D721Med (cell line): ENCODE results near the gene PAX2.

Experiments used
- DNase-seq: peaks from one replicate; pipeline ENCODE4 v3.0.0; 2011; ENCODE audit warnings: low spot score; ENCODE audit not compliant: insufficient read length
- FAIRE-seq: peaks from 2 replicates; lab custom pipeline; 2011; peaks lifted over from hg19 to GRCh38; lab: Jason Lieb, UNC
- TF ChIP-seq, protein P1 (sequence below): IDR thresholded peaks from 2 replicates; pipeline ENCODE4 v1.5.1; 2012; ENCODE audit warnings: mild to moderate bottlenecking, control low read depth; ENCODE audit not compliant: insufficient read depth; ENCODE audit errors: missing control alignments

Gene PAX2

DNA sequence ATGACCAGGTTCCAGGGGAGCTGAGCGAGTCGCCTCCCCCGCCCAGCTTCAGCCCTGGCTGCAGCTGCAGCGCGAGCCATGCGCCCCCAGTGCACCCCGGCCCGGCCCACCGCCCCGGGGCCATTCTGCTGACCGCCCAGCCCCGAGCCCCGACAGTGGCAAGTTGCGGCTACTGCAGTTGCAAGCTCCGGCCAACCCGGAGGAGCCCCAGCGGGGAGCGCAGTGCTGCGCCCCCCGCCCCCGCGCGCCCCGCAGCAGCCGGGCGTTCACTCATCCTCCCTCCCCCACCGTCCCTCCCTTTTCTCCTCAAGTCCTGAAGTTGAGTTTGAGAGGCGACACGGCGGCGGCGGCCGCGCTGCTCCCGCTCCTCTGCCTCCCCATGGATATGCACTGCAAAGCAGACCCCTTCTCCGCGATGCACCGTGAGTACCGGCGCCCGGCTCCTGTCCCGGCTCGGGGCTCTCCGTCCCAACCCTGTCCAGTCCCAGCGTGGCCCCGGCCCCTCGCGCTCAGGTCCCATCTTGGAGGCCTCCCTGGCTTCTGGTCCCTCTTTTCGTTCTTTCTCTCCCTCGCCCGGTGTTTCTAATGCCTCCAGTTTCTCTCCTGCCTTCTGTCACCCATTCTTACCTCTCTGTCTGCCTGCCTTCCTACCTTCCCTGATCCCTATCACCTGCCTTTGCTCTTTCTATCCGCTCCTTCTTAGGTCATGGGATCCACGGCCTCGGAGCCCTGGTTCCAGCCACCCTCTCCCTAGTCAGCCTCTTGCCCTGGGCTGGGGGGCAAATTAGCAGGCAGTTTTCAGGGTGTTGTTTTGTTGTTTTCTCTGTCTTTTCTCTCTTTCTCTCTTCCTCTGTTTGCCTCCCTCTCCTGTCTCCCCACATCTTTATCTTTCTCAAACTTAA lies 751 bp downstream of the PAX2 start:
- FAIRE-seq (no peak), DNase-seq (no peak)

DNA sequence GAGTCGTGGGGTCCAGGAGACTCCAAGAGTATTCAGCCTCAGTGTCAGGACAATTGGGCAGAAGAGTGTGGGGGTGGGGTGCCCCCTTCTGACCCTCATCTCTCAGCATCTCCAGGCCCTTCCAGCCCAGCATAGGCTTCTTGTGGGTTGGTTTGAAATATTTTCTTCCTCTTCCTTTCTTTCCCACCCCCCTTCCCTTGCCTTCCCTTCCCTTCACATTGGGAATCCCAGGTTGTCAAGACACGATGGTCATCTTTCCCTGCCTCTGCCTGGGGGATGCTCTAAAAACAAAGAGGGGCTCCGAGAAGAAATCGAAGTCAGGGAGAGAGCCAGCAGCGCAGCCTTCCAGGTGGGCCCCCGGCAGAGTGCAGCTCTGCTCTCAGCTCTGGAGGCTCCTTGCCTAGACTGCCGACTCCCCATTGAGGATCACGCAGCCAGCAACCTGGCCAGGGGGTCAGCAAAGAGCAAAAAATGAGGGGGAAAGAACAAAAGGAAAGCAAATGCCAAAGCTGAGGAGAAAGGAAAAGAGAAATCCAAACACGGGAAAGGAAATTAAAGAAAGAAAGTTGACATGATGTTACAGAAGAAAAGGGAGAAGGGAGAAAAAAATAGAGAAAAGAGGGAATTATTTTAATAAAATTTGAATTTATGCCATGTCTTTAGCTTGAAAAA lies 1.5 kb downstream of the PAX2 start:
- FAIRE-seq (no peak), DNase-seq (no peak)
- TF ChIP-seq, protein P1, sequence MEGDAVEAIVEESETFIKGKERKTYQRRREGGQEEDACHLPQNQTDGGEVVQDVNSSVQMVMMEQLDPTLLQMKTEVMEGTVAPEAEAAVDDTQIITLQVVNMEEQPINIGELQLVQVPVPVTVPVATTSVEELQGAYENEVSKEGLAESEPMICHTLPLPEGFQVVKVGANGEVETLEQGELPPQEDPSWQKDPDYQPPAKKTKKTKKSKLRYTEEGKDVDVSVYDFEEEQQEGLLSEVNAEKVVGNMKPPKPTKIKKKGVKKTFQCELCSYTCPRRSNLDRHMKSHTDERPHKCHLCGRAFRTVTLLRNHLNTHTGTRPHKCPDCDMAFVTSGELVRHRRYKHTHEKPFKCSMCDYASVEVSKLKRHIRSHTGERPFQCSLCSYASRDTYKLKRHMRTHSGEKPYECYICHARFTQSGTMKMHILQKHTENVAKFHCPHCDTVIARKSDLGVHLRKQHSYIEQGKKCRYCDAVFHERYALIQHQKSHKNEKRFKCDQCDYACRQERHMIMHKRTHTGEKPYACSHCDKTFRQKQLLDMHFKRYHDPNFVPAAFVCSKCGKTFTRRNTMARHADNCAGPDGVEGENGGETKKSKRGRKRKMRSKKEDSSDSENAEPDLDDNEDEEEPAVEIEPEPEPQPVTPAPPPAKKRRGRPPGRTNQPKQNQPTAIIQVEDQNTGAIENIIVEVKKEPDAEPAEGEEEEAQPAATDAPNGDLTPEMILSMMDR: no peak

More for the DNA sequence above, 751 bp downstream of the PAX2 start:
- TF ChIP-seq, protein P1: no peak

DNA sequence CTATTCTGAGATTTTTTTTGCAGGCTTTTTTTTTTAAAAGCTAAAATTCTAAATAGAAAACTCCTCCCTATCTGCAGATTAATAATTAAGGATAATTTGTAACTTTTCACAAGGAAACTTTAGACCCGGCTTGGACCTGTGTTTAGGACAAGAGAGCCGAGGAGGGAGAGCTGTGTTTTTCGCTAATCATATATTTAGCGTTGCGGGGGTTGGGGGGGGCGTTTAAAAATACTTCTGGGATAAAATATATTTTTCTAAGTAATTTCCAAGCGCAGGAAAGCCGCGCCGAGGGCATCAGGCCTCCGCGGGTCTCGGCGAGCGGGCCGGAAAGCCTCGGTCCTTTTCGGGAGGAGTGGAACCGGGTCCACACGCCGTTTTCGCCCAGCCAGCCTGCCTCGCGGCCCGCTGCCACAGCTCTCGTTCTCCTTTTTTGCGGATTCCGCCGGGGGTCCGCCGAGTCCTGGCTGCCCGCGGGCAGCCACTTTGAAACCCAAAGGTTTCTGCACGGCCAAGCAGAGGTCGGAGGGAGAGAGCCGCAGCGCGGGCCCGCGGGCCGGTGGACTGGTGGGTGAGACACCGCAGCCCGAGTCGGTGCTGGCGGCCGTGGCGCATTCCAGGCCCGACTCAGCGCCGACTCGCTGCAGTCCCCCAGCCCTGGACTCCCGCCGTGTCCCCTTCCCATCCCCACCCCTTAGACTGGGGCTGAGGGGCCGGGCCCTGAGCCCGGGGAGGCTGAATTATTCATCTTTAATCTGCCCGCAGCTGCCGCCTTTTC lies 2.3 kb downstream of the PAX2 start:
- no peak for FAIRE-seq
- DNase-seq: no peak

DNA sequence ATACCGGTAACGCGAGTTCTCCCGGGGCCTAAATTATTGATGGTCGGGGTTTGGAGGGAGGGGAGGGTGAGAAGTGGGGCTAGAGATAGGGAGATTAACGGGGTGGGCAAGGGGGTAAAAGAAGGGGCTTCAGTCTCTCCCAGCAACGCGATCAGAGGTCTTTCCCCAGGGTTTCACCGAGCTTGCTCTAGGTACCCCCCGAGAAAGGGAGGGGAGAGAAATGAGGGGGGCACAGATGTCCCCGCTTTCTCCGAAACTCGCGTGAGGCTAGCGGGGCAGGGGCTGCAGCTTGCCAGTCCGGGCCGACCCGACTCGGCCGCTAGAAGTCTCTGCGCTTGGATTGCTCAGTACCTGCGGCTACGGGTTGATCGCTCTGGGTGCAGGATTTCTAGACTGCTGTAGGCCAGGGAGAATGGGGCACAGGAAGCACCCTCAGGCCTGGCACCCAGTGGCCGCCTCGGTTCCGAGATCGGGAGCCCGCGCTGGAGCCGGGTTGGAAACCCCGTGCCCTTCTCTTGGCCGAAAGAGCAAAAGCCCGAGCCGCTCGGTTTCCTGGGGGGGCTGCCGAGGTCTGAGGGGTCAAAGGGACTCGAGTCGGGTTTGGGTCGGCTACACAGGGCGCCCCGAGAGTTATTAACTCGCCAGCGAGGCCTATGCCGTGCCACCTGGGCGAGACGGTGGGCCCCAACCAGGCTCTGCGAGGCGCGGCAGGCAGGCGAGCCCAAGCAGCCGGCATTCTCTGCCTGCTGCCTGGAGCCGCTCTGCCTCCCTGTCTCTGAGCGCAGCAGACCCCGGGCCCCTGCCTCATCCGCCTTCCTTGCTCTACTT lies 3.1 kb downstream of the PAX2 start:
- TF ChIP-seq, protein P1: no peak
- FAIRE-seq (no peak), DNase-seq (no peak)

More for the DNA sequence above, 2.3 kb downstream of the PAX2 start:
- TF ChIP-seq, protein P1: no peak

DNA sequence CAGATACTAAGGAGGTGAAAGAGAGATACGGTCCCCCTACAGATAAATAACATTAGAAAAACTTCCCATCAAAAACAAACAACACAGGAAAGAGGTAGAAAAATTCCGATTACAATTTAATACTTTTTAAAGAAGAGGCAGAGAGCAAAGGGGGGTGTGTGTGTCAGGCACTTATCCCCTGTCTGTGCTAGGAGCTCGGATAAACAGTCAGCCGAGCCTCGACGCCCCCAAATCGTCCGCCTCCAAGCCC lies 3.6 kb downstream of the PAX2 start:
- TF ChIP-seq, protein P1: no peak
- FAIRE-seq: no peak
- DNase-seq: no peak

DNA sequence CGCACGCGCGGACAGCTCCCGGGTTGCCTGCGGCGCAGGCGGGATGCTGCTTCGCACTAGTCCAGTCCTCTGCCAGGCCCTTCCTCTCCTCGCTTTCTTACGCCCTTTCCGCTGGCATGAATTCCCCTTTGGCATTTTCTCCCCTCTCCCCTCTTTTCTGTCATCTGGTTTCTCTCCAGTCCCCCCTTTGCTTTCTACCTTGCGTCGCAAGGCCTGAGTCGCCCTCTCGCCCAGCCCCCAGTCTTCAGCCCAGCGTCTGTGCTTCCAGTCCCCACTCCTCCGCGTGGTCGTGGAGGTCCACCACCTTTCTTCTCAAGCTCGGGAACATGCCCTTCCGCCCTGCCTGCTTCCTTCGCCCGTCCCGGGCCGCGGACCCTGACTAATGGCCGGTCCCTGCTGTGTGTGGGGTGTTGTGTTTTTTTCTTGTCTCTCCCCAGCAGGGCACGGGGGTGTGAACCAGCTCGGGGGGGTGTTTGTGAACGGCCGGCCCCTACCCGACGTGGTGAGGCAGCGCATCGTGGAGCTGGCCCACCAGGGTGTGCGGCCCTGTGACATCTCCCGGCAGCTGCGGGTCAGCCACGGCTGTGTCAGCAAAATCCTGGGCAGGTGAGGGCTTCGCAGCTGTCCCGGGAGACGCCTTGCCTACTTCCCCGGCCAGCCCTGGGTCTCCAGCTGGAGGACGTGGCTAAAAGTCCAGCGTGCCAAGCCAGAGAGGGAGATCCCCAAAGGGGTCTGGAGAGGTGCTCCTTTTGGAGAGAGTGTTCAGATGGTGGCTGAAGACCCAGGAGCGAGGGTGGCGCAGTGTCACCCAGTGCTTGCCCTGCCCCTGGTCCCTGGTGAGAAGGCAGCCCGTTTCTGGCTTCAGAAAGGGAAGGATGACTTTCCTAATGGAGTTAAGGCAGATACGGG lies 4.2 kb downstream of the PAX2 start:
- DNase-seq: no peak
- TF ChIP-seq, protein P1: no peak
- FAIRE-seq: no peak
